IMR-90 (cell line): Measurements from ENCODE around the gene GGCT. TPM values are rescaled to one million over a fixed set of nuclear protein-coding genes. Genes with fewer than 3 reads are reported as not detected.

Experiments used
- ATAC-seq: fragments of 200-7000 bp; cut with Tn5 transposase; 2 replicates; pipeline ENCODE4 v1.9.1; 2020; ENCODE audit warnings: low read depth, mild to moderate bottlenecking, moderate library complexity
- BruUV-seq: library from RNA; stranded (reverse); fragments of 400-500 nt; replicated peaks from 2 replicates; lab custom pipeline; 2021; lab: Mats Ljungman, UMichigan
- CTCF ChIA-PET: fragments of 300-600 bp; formaldehyde crosslinking; extraction: SDS; loops from one replicate; lab custom pipeline; 2021; ENCODE audit warnings: antibody characterized with exemption; lab: Yijun Ruan, JAX
- POLR2A ChIA-PET: fragments of 300-600 bp; sonication (Branson Sonifier 250); formaldehyde crosslinking; loops from one replicate; lab custom pipeline; 2022; ENCODE audit warnings: antibody characterized with exemption; ENCODE audit not compliant: unreplicated experiment; lab: Charles Lee
- DNase-seq: peaks from one replicate; pipeline ENCODE4 v3.0.0; 2013
- H2AFZ ChIP-seq: replicated peaks from 2 replicates; pipeline ENCODE3; 2013; ENCODE audit warnings: low read length, mild to moderate bottlenecking; ENCODE audit not compliant: poor library complexity
- H2AK5ac ChIP-seq: 2 replicates; pipeline ENCODE4 v1.6.1; 2013; ENCODE audit warnings: low read depth, low read length, inconsistent platforms
- H2AK9ac ChIP-seq: replicated peaks from 2 replicates; pipeline ENCODE3; 2013; ENCODE audit warnings: mild to moderate bottlenecking, low read depth, low read length, moderate library complexity; ENCODE audit not compliant: poor library complexity
- H2BK120ac ChIP-seq: 2 replicates; pipeline ENCODE4 v1.6.1; 2013; ENCODE audit warnings: low read depth, low read length, inconsistent platforms
- H2BK15ac ChIP-seq: 3 replicates; pipeline ENCODE4 v1.6.1; 2013; ENCODE audit warnings: low read depth, low read length, inconsistent platforms
- H2BK20ac ChIP-seq: 2 replicates; pipeline ENCODE4 v1.6.1; 2013; ENCODE audit warnings: low read depth, mild to moderate bottlenecking, inconsistent platforms, low read length, moderate library complexity
- H2BK5ac ChIP-seq: 2 replicates; pipeline ENCODE4 v1.6.1; 2013; ENCODE audit warnings: mild to moderate bottlenecking, low read depth, low read length, inconsistent platforms; ENCODE audit not compliant: poor library complexity, severe bottlenecking
- H3K14ac ChIP-seq: replicated peaks from 2 replicates; pipeline ENCODE4 v1.6.1; 2013; ENCODE audit warnings: low read depth, low read length, inconsistent platforms
- H3K18ac ChIP-seq: 2 replicates; pipeline ENCODE4 v1.6.1; 2013; ENCODE audit warnings: low read depth, low read length, control low read depth
- H3K23ac ChIP-seq: 2 replicates; pipeline ENCODE4 v1.6.1; 2013; ENCODE audit warnings: low read depth, low read length, inconsistent platforms
- H3K27ac ChIP-seq: 2 replicates; pipeline ENCODE4 v1.5.1; 2013; ENCODE audit warnings: mild to moderate bottlenecking, control low read depth, low read length; ENCODE audit not compliant: insufficient read depth
- H3K27me3 ChIP-seq: 2 replicates; pipeline ENCODE4 v1.6.1; 2013; ENCODE audit warnings: low read length; ENCODE audit not compliant: control insufficient read depth, insufficient read depth
- H3K36me3 ChIP-seq: 2 replicates; pipeline ENCODE4 v1.6.1; 2013; ENCODE audit warnings: low read length, mixed read lengths; ENCODE audit not compliant: control insufficient read depth, insufficient read depth
- H3K4ac ChIP-seq: 2 replicates; pipeline ENCODE4 v1.6.1; 2013; ENCODE audit warnings: low read depth, low read length, inconsistent platforms
- H3K4me1 ChIP-seq: 2 replicates; pipeline ENCODE4 v1.6.1; 2013; ENCODE audit warnings: low read length, mixed read lengths; ENCODE audit not compliant: control insufficient read depth, insufficient read depth
- H3K4me2 ChIP-seq: 2 replicates; pipeline ENCODE4 v1.6.1; 2013; ENCODE audit warnings: low read depth, mild to moderate bottlenecking, control low read depth, low read length, moderate library complexity
- H3K4me3 ChIP-seq: 2 replicates; pipeline ENCODE4 v1.5.1; 2013; ENCODE audit warnings: low read depth, mild to moderate bottlenecking, control low read depth, low read length, moderate library complexity; ENCODE audit not compliant: insufficient read depth
- H3K56ac ChIP-seq: 2 replicates; pipeline ENCODE4 v1.6.1; 2013; ENCODE audit warnings: low read length, inconsistent platforms; ENCODE audit not compliant: insufficient read depth; ENCODE audit errors: extremely low read depth
- H3K79me1 ChIP-seq, 2 experiments: 2 replicates each; pipeline ENCODE4 v1.6.1; 2013; ENCODE audit warnings: low read length in 2 of 2, inconsistent platforms in 1 of 2, low read depth in 1 of 2
- H3K9ac ChIP-seq: 2 replicates; pipeline ENCODE4 v1.6.1; 2013; ENCODE audit warnings: low read depth, low read length, control low read depth
- H3K9me1 ChIP-seq: 2 replicates; pipeline ENCODE4 v1.6.1; 2013; ENCODE audit warnings: low read length, inconsistent platforms; ENCODE audit not compliant: insufficient read depth
- H3K9me3 ChIP-seq: 2 replicates; pipeline ENCODE4 v1.6.1; 2013; ENCODE audit warnings: low read length; ENCODE audit not compliant: control insufficient read depth, insufficient read depth
- H4K20me1 ChIP-seq: 2 replicates; pipeline ENCODE4 v1.6.1; 2013; ENCODE audit warnings: low read length, inconsistent platforms; ENCODE audit not compliant: insufficient read depth
- H4K5ac ChIP-seq: 2 replicates; pipeline ENCODE4 v1.6.1; 2013; ENCODE audit warnings: mild to moderate bottlenecking, low read depth, low read length, control low read depth
- H4K8ac ChIP-seq, 2 experiments: 2 replicates each; pipeline ENCODE4 v1.6.1; 2013; ENCODE audit warnings: low read depth in 2 of 2, low read length in 2 of 2, control low read depth in 1 of 2, inconsistent platforms in 1 of 2
- H4K91ac ChIP-seq: 2 replicates; pipeline ENCODE4 v1.6.1; 2013; ENCODE audit warnings: low read depth, low read length, inconsistent platforms; ENCODE audit not compliant: insufficient read depth
- CEBPB ChIP-seq: IDR thresholded peaks from 2 replicates; pipeline ENCODE4 v1.6.1; 2012; ENCODE audit warnings: low read depth, low read length, improper control_type of control experiment
- FOS ChIP-seq: fragments of 150-350 bp; IDR thresholded peaks from 2 replicates; pipeline ENCODE4 v1.6.1; 2016; ENCODE audit warnings: low read depth, low read length
- MAFK ChIP-seq: IDR thresholded peaks from 2 replicates; pipeline ENCODE4 v1.6.1; 2012; ENCODE audit warnings: low read depth, low read length, improper control_type of control experiment
- MAZ ChIP-seq: IDR thresholded peaks from 2 replicates; pipeline ENCODE4 v1.6.1; 2012; ENCODE audit warnings: low read depth, mild to moderate bottlenecking, low read length, improper control_type of control experiment, moderate library complexity, borderline replicate concordance
- RFX5 ChIP-seq: IDR thresholded peaks from 2 replicates; pipeline ENCODE4 v1.8.0; 2012; ENCODE audit warnings: low read depth, mild to moderate bottlenecking, low read length, moderate library complexity
- SMC3 ChIP-seq: fragments of 150-350 bp; IDR thresholded peaks from 2 replicates; pipeline ENCODE4 v1.6.1; 2016; ENCODE audit warnings: low read depth, mild to moderate bottlenecking, antibody characterized with exemption, low read length, moderate library complexity
- WGBS, 2 experiments: methylation state at CpG; one replicate each; pipeline versions ENCODE4 v1.1.5 to v1.1.7; 2013; ENCODE audit warnings: missing lambda C conversion rate in 2 of 2; ENCODE audit not compliant: insufficient read length in 1 of 2; ENCODE audit errors: extremely low coverage in 2 of 2; 5-methylcytosine and 5-hydroxymethylcytosine counted together
- dilution Hi-C: fragments of 300-500 bp; cut with HindIII; formaldehyde crosslinking; loops from one replicate; pipeline ENCODE4 v1.14.3; 2018; ENCODE audit warnings: low sequenced_read_pairs; ENCODE audit not compliant: unreplicated experiment
- in situ Hi-C: fragments of 300-500 bp; cut with MboI; formaldehyde crosslinking; loops from 3 replicates; pipeline ENCODE4 v1.14.3; 2019; ENCODE audit warnings: low sequenced_read_pairs, inconsistent platforms, mixed read lengths
- intact Hi-C: fragments of 100-400 bp; cut with micrococcal nuclease; formaldehyde crosslinking; loops from 2 replicates; pipeline ENCODE4 v1.10.0; 2022
- polyA plus RNA-seq, 3 experiments: library from polyadenylated mRNA; depleted of rRNA; stranded (reverse); fragments of >200 nt; gene quantifications; 2 replicates each; pipeline ENCODE4 v1.2.3, GENCODE V29; 2012; ENCODE audit warnings: low replicate concordance in 1 of 3
- total RNA-seq: library from RNA; depleted of rRNA; stranded (reverse); fragments of >200 nt; gene quantifications from 2 replicates; pipeline ENCODE4 v1.2.3, GENCODE V29; 2012

GGCT gene
- total and polyA plus RNA-seq, 2 of the 4 experiments (the other 2 are of a cell fraction): 12.0 to 18.6 TPM

DNA sequence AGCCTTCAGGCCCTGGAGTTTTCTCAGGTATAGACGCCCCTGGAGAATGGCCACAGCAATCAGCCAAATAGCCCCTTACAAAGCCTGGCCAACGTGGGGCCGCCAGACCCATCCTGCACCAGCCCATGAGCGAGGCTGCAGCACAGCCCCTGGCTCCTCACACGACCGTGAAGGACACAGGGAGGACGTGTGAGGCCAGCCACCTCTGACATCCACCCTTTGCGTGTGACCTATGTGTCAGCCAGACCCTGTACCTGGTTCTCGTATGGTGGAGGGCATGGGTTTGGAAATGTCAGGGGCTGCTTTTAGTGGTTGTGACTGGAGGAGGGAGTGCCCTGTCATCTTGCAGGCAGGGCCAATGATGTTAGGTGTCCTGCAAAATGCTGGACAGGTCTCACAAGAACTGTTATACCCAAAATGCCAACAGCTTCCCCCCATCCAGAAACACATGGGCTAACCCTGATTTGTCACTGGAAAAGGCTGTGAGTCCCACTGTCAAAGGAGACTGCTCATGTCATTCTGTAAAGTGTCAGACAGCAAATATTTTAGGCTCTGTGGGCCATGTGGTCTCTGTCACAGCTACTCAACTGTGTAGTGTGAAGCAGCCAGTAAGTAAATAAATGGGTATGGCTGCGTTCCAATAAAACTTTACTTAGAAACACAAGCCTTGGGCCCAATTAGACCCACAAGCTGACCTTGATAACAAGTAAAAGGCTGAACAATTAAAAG, 56.0 kb downstream of the GGCT start:
- Histone ChIP-seq H3K36me3 (peaks cover 33% of the 10 kb centered on the region; the same call in 1 of the 2 replicates), H3K4me2 (no peak overlapping the region), H2BK15ac (no peak overlapping the region), H3K23ac (no peak overlapping the region), H2BK120ac (no peak overlapping the region), H3K4me1 (no peaks in the 10 kb centered on the region; the same call in 1 of the 2 replicates), H3K9me1 (peaks cover 4% of the 10 kb centered on the region; the same call in 1 of the 2 replicates), H3K4ac (no peak overlapping the region), H4K91ac (no peak overlapping the region), H3K14ac (no peak overlapping the region; the same call in 1 of the 2 replicates), H4K5ac (no peak overlapping the region), H3K27ac (no peak overlapping the region), H2BK20ac (no peak overlapping the region), H3K18ac (no peak overlapping the region), H3K79me1 (0 out of 4 replicates have a peak, but pooled peaks cover 0 to 2% of the 10 kb centered on the region in 2 experiments), H2AFZ (no peak overlapping the region), H3K56ac (no peak overlapping the region), H2AK5ac (no peak overlapping the region), H2AK9ac (no peak overlapping the region), H2BK5ac (no peak overlapping the region), H3K9me3 (no peaks in the 10 kb centered on the region), H4K20me1 (no peaks in the 10 kb centered on the region), H4K8ac (no peak overlapping the region), H3K9ac (no peak overlapping the region; the same call in 1 of the 2 replicates), H3K27me3 (no peaks in the 10 kb centered on the region), H3K4me3 (no peak overlapping the region)
- DNase-seq: no peak
- no TSS peak for BruUV-seq
- ChIA-PET CTCF (no interaction called here), POLR2A (no interaction called here)
- in situ Hi-C loops: no loop called here
- intact Hi-C loops: no loop called here
- no peak for ATAC-seq
- TF ChIP-seq RFX5 (no peak), MAZ (no peak), CEBPB (no peak), SMC3 (no peak), MAFK (no peak), FOS (no peak)
- dilution Hi-C loops: no loop called here
- WGBS, 2 experiments: 68% methylated on average over 3 of the region's 10 CpGs; no CpG with 5 or more reads in 1 of the 2 experiments
